ENCODE data around the gene APOM.

APOM gene

GRCh38 chr6:31636698-31637596 lies 18.7 kb upstream of the APOM start:
- H3K4me3 ChIP-seq (ENCODE audit: low read length) = no peak overlapping the region
- no peak for TF ChIP-seq ZNF274 (IDR thresholded peaks at IDR 0.05; ENCODE audit: low read depth, low read length)

GRCh38 chr6:31639043-31639442 lies 16.7 kb upstream of the APOM start:
- no peak overlapping the region for H3K4me3 ChIP-seq (ENCODE audit: low read length)
- no peak for TF ChIP-seq ZNF274 (IDR thresholded peaks at IDR 0.05; ENCODE audit: low read depth, low read length)

DNA sequence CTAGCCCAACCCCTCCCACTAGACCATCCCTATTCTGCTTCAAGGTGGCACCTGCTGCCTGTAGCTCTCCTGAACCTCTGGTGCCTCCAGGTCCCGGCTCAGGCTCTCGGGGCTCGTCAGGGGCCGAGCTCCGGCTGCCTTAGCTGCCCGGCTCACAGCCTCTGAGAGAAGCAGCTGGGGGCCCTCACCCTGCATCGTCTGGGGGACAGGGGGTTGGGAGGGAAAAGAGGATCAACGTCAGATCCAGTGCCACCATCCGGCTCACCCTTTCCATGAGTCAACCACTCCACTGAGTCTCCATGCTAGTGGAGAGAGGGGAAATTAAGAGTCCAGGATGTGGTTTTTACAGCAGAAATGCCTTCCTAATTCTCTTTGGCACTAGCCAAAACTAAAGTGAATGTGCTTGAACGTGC lies 16.2 kb upstream of the APOM start:
- no peak overlapping the region for H3K4me3 ChIP-seq (ENCODE audit: low read length)
- no peak for TF ChIP-seq ZNF274 (IDR thresholded peaks at IDR 0.05; ENCODE audit: low read depth, low read length)

DNA sequence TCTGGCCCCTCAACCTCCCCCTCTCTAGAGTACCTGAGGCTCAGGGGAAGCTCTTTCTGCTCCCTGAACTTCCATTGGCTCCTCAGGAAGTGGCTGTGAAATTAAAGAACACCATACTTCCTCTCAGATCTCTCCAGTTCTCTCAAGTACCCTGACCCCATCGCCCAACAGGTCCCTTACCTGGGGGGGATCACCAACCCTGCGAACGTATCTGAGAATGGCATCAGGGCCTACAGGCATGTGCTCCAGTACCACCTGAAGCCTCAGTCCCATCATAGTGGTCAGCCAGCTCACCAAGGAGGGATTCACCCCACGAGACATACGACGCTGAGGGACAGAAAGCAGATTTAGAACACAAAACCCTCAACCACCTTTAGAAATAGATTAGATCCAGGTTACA lies 15.1 kb upstream of the APOM start:
- TF ChIP-seq ZNF274 (IDR thresholded peaks at IDR 0.05; ENCODE audit: low read depth, low read length) = no peak

GRCh38 chr6:31641370-31641769 lies 14.3 kb upstream of the APOM start:
- TF ChIP-seq ZNF274 (IDR thresholded peaks at IDR 0.05; ENCODE audit: low read depth, low read length) = no peak
- H3K4me3 ChIP-seq (ENCODE audit: low read length) = no peak overlapping the region

More for the DNA sequence above, 15.1 kb upstream of the APOM start:
- H3K4me3 ChIP-seq (ENCODE audit: low read length) = no peak overlapping the region

DNA sequence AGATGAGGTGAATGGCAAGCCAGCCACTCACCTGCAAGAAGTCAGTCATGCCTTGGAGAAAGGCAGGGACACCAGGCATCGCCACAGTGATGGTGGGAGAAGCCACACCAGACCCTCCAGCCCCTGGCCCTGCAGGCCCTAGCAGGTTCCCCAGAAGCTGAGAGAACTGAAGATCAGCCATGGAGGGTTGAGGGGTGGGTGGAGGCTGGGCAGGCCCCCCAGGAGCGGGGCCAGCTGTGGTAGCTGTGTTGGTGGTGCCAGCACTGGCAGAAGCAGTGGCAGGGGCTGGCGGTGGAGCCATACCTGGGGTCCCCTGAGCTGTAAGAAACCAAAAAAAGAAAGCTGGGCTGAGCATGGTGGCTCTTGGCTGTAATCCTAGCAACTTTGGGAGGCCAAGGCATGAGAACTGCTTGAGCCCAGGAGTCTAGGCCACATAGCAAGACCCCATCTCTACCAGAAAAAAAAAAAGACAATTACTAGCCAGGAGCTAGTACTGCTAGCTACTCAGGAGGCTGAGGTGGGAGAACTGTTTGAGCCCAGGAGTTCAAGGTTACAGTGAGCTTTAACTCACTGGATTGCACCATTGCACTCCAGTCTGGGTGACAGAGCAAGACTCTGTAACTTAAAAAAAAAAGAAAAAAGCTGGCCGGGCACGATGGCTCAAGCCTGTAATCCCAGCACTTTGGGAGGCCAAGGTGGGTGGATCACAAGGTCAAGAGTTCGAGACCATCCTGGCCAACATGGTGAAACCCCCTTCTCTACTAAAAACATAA lies 12.7 kb upstream of the APOM start:
- no peak for TF ChIP-seq ZNF274 (IDR thresholded peaks at IDR 0.05; ENCODE audit: low read depth, low read length)
- no peak overlapping the region for H3K4me3 ChIP-seq (ENCODE audit: low read length)

DNA sequence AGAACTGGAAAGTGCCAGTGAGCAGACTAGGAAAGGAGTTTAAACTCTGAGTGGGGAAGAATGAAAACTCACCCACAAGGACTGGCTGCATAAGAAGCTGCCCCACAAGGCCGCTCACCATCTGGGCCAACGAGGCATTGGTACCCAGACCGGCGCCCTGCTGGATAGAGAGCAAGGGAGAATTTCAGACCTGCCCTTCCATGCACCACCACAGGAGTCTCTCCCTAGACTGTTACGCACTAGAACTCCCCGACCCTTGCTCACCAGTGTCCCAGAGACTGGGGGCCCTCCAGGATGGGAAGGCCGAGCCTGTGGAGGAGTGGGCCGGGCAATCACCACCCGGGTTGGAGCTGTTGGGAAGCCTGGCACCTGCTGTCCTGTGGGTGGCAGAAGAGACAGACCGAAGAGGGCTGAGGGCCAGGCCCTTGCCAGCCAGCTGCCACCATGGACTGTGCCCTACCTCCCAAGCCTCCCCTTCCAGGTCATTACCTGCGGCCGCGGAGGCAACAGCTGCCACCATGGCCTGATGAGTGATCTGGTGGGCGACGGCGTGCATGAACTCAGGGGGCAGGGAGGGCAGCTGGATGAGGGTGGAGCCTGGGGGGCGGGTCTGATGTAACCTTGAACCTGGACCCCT lies 11.8 kb upstream of the APOM start:
- no peak overlapping the region for H3K4me3 ChIP-seq (ENCODE audit: low read length)
- TF ChIP-seq ZNF274 (IDR thresholded peaks at IDR 0.05; ENCODE audit: low read depth, low read length) = no peak

- no peak for TF ChIP-seq ZNF274 (IDR thresholded peaks at IDR 0.05; ENCODE audit: low read depth, low read length)
- H3K4me3 ChIP-seq (ENCODE audit: low read length) = no peak overlapping the region
Measured at GRCh38 chr6:31645325-31645724, 10.4 kb upstream of the APOM start.

DNA sequence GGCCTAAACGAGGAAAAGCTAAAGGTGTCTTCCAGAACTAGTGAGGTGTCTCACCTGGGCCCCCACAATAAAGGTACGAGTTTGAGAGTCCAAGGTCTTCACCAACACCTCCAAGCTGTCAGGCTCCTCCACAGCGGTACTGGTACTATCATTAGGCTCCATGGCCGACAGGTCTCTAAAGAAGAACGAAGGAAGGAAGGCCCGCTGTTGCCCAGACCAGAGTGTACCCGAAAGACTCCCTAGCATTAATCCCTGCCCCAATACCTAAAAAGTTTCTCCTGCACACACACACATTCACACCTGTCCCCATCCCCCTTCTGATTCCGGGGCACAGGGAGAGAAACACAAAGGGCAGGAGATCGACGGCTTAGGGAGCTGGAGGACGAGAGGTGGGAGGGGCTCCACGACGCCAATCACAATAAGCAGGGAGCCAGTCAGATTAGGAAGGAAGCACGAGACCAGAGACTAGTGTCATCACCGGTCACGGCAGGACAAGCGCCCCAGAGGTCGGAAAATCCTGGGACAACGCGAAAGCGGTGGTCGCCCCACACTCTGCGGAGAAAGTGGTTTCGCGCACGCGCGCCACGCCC lies 4.0 kb upstream of the APOM start:
- peak overlapping the region; percentile 71 for H3K4me3 ChIP-seq (ENCODE audit: low read length)
- TF ChIP-seq ZNF274 (IDR thresholded peaks at IDR 0.05; ENCODE audit: low read depth, low read length) = no peak

GRCh38 chr6:31652925-31653724 lies 2.6 kb upstream of the APOM start:
- peak overlapping the region; percentile 71 for H3K4me3 ChIP-seq (ENCODE audit: low read length)
- no peak for TF ChIP-seq ZNF274 (IDR thresholded peaks at IDR 0.05; ENCODE audit: low read depth, low read length)

GRCh38 chr6:31654574-31655348 lies 933 bp upstream of the APOM start:
- no peak for TF ChIP-seq ZNF274 (IDR thresholded peaks at IDR 0.05; ENCODE audit: low read depth, low read length)
- H3K4me3 ChIP-seq (ENCODE audit: low read length) = no peak overlapping the region

DNA sequence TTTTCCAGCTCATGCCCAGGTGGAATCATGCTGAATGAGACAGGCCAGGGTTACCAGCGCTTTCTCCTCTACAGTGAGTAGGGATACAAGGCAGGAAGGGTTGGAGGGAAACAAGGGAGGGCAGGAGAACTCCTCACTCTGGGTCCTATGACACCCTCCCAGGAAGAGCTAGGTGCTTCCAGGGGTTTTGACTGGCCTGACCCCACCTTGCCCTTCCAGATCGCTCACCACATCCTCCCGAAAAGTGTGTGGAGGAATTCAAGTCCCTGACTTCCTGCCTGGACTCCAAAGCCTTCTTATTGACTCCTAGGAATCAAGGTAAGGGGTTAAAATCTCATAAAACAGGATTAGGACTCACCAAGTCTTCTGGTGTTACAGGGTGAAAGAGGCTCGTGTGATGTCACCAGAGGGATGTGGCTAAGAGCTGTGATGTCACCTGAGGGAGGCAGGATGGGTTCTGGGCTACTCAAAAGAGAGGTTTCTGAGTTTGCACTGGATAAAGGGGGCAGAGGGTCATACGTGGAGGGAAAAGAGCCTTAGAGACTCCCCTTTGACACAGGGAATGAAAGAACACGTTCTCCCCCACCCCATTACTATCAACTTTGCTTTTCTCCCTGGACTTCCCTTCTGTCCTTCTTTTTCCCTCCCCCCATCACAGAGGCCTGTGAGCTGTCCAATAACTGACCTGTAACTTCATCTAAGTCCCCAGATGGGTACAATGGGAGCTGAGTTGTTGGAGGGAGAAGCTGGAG lies 1.9 kb downstream of the APOM start:
- no peak for TF ChIP-seq ZNF274 (IDR thresholded peaks at IDR 0.05; ENCODE audit: low read depth, low read length)

More for the DNA sequence above, 1.9 kb downstream of the APOM start:
- no peak overlapping the region for H3K4me3 ChIP-seq (ENCODE audit: low read length)

All from GM08714 (cell line).